Central memory CD4-positive, alpha-beta T cell (primary cell): ENCODE results near the gene MGAT1.
A peak's percentile ranks its signal among the peaks of the same experiment; 100 is the strongest.
"Not testable (repeated sequence)": the region's sequence is repeated elsewhere in the genome, so short reads cannot be mapped to it uniquely, and the experiment has no call there.

Experiments used
- DNase-seq: peaks from one replicate; pipeline ENCODE4 v3.0.0; 2022

MGAT1 gene

GRCh38 chr5:180803181-180804128 is 849 bp upstream of the MGAT1 start:
- DNase-seq, result peak; percentile 87

DNA sequence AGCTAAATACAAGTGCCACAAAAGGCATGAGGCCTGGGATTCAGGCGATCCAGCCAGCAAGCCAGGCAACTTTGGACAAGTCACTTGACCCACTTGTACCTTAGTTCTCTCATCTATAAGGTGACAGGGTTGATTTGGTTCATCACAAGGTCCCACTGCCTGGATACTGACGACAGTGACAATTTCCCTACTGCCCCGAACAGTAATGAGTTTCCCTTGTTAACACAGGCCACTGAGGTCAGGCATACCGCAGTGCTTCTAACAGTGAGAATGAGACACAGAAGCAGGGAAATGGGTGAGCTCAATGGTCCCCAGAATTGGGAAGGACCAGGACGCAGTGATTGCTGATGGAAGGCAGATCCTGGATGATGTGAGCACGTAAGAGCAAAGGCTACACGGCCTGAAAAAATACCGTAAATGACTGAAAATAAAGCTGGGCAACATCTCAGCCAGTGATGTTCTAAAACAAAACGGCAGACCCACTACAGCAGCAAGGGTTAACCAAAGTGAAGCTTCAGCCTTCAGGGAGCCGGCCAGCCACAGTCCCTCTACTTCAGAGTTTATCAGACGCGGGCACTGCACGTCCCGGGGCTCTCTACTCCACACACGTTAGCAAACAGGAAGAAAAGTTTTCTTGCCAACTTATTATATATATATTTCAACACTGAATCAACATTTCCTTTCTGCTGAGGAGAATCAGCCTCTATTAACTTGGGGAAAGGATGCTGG is 846 bp downstream of the MGAT1 start:
- DNase-seq, result no peak

DNA sequence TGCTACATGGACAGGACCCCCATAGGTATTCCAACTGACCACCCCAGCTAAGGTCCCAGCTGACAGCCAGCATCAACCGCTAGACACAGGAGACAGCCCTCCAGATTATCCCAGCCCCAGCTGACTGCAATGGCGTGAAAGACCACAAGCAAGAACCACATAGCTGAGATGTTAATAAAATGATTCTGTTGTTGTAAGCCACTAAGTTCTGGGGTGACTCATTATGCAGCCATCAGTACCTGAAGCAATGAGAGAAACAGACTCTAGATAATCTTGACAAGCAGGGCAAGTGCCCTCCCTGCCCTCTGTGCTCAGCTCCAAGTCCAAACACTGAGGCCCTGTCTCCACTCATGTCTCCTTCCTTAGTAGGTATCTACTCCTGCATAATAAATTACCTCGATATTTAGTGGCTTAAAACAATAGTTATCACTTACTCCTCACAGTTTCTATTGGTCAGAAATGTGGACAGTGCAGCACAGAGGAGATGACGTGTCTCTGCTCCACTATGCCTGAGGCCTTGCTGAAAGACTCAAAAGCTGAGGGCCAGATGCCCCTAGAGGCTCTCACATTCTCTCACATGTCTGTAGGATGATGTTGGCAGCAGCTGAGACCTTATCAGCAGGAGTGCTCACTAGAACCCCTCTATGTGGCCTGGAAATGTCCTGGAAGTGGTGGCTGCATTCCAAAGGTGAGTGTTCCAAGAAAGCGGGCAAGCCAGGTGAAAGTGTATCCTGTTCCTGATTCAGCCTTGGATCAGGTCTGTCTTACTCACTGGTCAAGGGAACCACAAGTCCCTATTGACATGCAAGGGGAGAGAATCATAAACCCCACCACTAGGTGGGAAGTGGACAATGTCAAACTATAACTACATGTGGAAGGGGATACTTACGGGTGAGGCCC is 2.5 kb downstream of the MGAT1 start:
- DNase-seq, result no peak

- DNase-seq, result no peak
Measured at GRCh38 chr5:180799194-180799593, 3.4 kb downstream of the MGAT1 start.

GRCh38 chr5:180798193-180798592 is 4.4 kb downstream of the MGAT1 start:
- DNase-seq, result no peak

- no peak for DNase-seq
Measured at GRCh38 chr5:180797256-180798192, 5.1 kb downstream of the MGAT1 start.

DNA sequence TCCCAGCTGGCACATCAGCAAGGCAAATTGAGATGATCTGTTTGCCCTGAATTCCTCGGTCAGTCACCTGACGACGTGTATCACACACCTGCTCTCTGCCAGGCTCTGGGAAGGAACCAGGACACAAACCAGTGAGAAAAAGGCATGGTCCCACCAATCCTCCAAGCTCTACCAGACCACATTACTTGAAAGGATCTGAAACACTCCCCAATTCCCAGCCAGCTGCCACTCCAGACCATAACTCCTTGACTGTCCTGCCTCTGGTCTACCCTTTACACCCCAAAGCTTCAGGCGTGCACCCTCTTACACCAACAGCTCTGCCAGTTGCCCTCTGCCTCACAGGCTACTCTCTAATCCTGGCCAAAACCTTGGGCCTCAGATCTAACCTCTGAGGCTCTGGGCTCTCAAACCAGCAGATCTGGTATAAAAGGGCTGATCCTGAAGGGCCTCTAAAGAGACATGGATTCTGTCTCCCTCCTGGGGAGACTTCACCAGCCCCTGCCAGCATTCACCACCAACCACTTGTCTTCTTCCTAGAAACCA is 6.8 kb downstream of the MGAT1 start:
- DNase-seq, result no peak

GRCh38 chr5:180792965-180793287 is 9.7 kb downstream of the MGAT1 start:
- DNase-seq, result no peak

GRCh38 chr5:180792287-180792964 is 10.2 kb downstream of the MGAT1 start:
- DNase-seq, result no peak

GRCh38 chr5:180791611-180792213 is 10.9 kb downstream of the MGAT1 start:
- DNase-seq, result no peak

DNA sequence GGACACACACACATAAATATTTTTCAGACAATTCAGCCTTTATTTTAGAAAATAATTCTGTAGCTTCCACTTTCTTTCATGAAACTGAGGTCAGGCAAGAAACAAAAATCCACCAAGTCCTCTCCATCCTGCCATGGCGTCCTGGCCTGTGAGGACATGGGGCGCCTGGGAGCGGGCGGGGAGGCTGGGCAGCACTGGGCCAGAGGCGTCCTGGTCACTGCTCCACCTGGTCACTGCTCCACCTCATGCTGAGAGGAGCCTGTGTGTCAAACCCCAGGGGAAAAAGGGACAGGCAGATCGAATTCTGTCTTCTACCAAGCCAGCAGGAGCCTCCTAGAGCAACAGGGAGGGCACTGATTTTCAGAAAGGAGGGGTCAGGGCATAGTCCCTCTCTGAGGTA is 12.1 kb downstream of the MGAT1 start:
- DNase-seq, result no peak

DNA sequence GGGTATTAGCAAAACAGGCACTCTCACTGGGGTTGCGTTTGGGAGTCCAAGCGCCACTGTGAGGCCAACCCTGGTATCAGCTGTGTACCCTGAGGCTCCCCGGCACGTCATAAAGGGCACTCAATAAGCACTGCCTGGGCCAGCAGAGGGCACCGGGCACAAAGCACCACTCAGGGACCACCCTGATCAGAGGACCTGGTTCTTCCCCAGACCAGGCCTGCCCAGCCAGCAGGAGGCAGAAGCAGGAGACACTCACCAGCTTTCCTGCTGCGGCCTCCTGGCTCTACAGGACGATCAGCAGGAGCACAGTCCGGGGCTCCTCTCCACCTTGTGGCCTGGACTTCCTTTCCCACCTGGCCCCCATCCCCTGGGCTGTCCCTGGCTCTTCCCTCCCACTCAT is 12.6 kb downstream of the MGAT1 start:
- DNase-seq, result no peak

- DNase-seq, result not testable (repeated sequence)
Measured at GRCh38 chr5:180788651-180789410, 13.8 kb downstream of the MGAT1 start.

DNA sequence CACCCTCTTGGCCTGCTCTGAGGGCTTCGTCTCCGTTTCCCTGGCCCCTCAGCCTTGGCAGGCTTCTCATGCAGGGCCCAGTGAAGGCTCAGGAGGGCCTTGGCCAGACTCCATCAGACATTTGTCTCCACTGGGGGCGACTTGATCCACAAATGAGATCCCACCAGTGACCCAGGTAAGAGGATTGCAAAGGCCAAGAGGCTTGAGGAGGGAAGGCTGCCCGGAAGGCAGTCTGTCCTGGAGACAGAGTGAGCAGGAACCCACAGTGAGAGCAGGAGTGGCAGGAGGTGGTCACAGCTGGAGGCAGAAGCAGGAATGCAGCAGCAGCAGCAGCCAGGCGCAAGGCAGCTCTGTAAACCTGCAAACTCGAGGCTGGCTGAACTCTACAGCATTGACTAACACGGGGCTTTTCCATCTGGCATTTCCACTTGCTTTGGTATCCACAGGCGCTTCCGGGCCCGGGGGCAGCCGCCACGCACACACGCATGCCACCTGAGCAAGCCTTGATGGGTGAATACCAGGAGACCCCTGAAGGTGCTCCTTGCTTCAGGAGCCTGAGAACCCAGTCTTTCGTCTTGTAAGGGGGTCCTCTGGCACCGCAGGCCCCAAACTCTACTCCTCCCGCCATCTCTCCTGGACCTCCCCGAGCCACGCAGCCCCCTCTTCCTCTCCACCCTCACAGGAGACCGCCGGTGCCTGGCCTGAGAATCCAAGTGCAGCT is 14.7 kb downstream of the MGAT1 start:
- no peak for DNase-seq

- DNase-seq, result no peak
Measured at GRCh38 chr5:180786531-180787398, 15.8 kb downstream of the MGAT1 start.

DNA sequence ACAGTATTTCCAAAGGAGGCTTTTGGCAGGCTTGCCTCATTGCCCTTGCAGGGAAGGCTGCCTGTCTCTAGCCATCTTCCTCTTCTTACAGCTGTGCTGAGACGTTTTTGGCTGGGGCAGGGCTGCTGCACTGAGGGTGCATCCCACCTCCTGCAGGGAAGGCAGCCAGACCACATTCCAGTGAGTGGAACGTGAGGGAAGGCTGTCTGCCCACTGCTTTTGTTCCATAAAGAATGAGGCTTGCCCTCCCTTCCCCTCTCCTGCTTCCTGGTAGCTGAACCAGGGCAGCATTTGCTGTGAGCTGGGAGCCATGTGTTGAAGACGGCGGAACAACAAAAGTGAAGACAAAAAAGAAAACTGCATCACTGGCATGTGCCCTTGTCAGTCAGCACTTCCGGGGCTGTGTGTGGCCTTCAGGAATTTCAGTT is 16.8 kb downstream of the MGAT1 start:
- no peak for DNase-seq

GRCh38 chr5:180785121-180785781 is 17.4 kb downstream of the MGAT1 start:
- no peak for DNase-seq
